Measurements from ENCODE around the gene PPM1F.
"Not testable (repeated sequence)": the region's sequence is repeated elsewhere in the genome, so short reads cannot be mapped to it uniquely, and the experiment has no call there.

PPM1F gene

GRCh38 chr22:21889251-21889990 lies 63.2 kb downstream of the PPM1F start:
- no peak overlapping the region for H3K4me2 ChIP-seq
- peaks cover 0 to 6% (median 0%) of the 10 kb centered on the region in 11 experiments; a peak in 3 of 22 replicates for H3K9me3 ChIP-seq (replicated peaks in 1 of 11)
- TF ChIP-seq Cebpa-rat (IDR thresholded peaks at IDR 0.05), result no peak
- H3K9ac ChIP-seq, result no peak overlapping the region
- no peaks in the 10 kb centered on the region for H3K4me1 ChIP-seq
- H3K27ac ChIP-seq, result no peak overlapping the region
- no peak overlapping the region for H3K4me3 ChIP-seq
- no peaks in the 10 kb centered on the region for H4K20me1 ChIP-seq
- no peaks in the 10 kb centered on the region for H3K27me3 ChIP-seq
- H3K36me3 ChIP-seq, result no peaks in the 10 kb centered on the region

- no peaks in the 10 kb centered on the region for H4K20me1 ChIP-seq
- no peaks in the 10 kb centered on the region for H3K36me3 ChIP-seq
- peaks cover 0 to 6% (median 0%) of the 10 kb centered on the region in 11 experiments; a peak in 2 of 22 replicates for H3K9me3 ChIP-seq (replicated peaks in 1 of 11)
- no peaks in the 10 kb centered on the region for H3K4me1 ChIP-seq
- no peak overlapping the region for H3K9ac ChIP-seq
- TF ChIP-seq Cebpa-rat (IDR thresholded peaks at IDR 0.05), result no peak
- no peak overlapping the region for H3K27ac ChIP-seq
- no peak overlapping the region for H3K4me2 ChIP-seq
- H3K27me3 ChIP-seq, result no peaks in the 10 kb centered on the region
- no peak overlapping the region for H3K4me3 ChIP-seq
Measured at GRCh38 chr22:21887841-21888240, 64.8 kb downstream of the PPM1F start.

GRCh38 chr22:21883930-21884329 lies 68.7 kb downstream of the PPM1F start:
- H3K4me1 ChIP-seq; H3K4me3 ChIP-seq; H3K27ac ChIP-seq; H3K36me3 ChIP-seq; H3K9me3 ChIP-seq (replicated peaks in 1 of 11); H4K20me1 ChIP-seq; H3K4me2 ChIP-seq; H3K9ac ChIP-seq; H3K27me3 ChIP-seq: not testable (repeated sequence)

- not testable (repeated sequence) for H3K4me2 ChIP-seq; H3K9ac ChIP-seq; H3K27me3 ChIP-seq; H4K20me1 ChIP-seq; H3K4me1 ChIP-seq; H3K4me3 ChIP-seq; H3K36me3 ChIP-seq; H3K27ac ChIP-seq; H3K9me3 ChIP-seq (replicated peaks in 1 of 11)
Measured at GRCh38 chr22:21882754-21883333, 69.8 kb downstream of the PPM1F start.

- Histone ChIP-seq H3K27ac (no peak overlapping the region), H4K20me1 (no peaks in the 10 kb centered on the region), H3K4me2 (no peak overlapping the region), H3K4me1 (no peaks in the 10 kb centered on the region), H3K9me3 (replicated peaks in 1 of 11) (peaks cover 0 to 6% (median 0%) of the 10 kb centered on the region in 11 experiments; a peak in 2 of 22 replicates), H3K4me3 (no peak overlapping the region), H3K27me3 (no peaks in the 10 kb centered on the region), H3K36me3 (no peaks in the 10 kb centered on the region), H3K9ac (no peak overlapping the region)
- TF ChIP-seq Cebpa-rat (IDR thresholded peaks at IDR 0.05), result no peak
Measured at GRCh38 chr22:21881841-21882753, 70.6 kb downstream of the PPM1F start.

GRCh38 chr22:21876486-21877176 lies 76.0 kb downstream of the PPM1F start:
- Histone ChIP-seq H3K27ac (peak overlapping the region in 2 of 11 experiments; percentile 5 to 6; a peak in 1 of 22 replicates), H3K4me3 (no peak overlapping the region)

GRCh38 chr22:21874953-21875352 lies 77.7 kb downstream of the PPM1F start:
- not testable (repeated sequence) for H3K36me3 ChIP-seq, H3K27ac ChIP-seq, H4K20me1 ChIP-seq

More at GRCh38 chr22:21876486-21877176, 76.0 kb downstream of the PPM1F start:
- H3K27me3 ChIP-seq, result no peaks in the 10 kb centered on the region
- no peaks in the 10 kb centered on the region for H3K36me3 ChIP-seq
- peaks cover 0 to 9% (median 7%) of the 10 kb centered on the region in 10 experiments; a peak in 13 of 20 replicates for H3K4me1 ChIP-seq
- no peak overlapping the region for H3K9ac ChIP-seq
- no peaks in the 10 kb centered on the region for H4K20me1 ChIP-seq
- no peak for TF ChIP-seq Cebpa-rat (IDR thresholded peaks at IDR 0.05)
- no peaks in the 10 kb centered on the region for H3K9me3 ChIP-seq (replicated peaks in 1 of 11)
- H3K4me2 ChIP-seq, result peak overlapping the region in 9 of 11 experiments; percentile 2 to 61 (median 24); a peak in 12 of 22 replicates

GRCh38 chr22:21873619-21874018 lies 79.0 kb downstream of the PPM1F start:
- H4K20me1 ChIP-seq, result no peaks in the 10 kb centered on the region
- H3K27me3 ChIP-seq, result no peaks in the 10 kb centered on the region
- no peaks in the 10 kb centered on the region for H3K36me3 ChIP-seq
- no peak overlapping the region for H3K4me2 ChIP-seq
- H3K4me3 ChIP-seq, result no peak overlapping the region
- TF ChIP-seq Cebpa-rat (IDR thresholded peaks at IDR 0.05), result no peak
- no peak overlapping the region for H3K27ac ChIP-seq
- H3K9me3 ChIP-seq (replicated peaks in 1 of 11), result no peaks in the 10 kb centered on the region
- peaks cover 5 to 17% (median 13%) of the 10 kb centered on the region in 10 experiments; a peak in 19 of 20 replicates for H3K4me1 ChIP-seq
- H3K9ac ChIP-seq, result no peak overlapping the region

More at GRCh38 chr22:21874953-21875352, 77.7 kb downstream of the PPM1F start:
- not testable (repeated sequence) for H3K4me2 ChIP-seq; H3K9ac ChIP-seq; H3K9me3 ChIP-seq (replicated peaks in 1 of 11); H3K4me1 ChIP-seq; H3K4me3 ChIP-seq; H3K27me3 ChIP-seq

- H3K9ac ChIP-seq; H3K4me3 ChIP-seq; H3K36me3 ChIP-seq; H3K9me3 ChIP-seq (replicated peaks in 1 of 11); H3K4me2 ChIP-seq; H3K27me3 ChIP-seq; H4K20me1 ChIP-seq; H3K27ac ChIP-seq: not testable (repeated sequence)
- peaks cover 14 to 25% (median 19%) of the 10 kb centered on the region in 10 experiments for H3K4me1 ChIP-seq
Measured at GRCh38 chr22:21872741-21873140, 79.9 kb downstream of the PPM1F start.
